ENCODE data around the gene STARD7.

STARD7 gene

GRCh38 chr2:96241900-96242611 lies 33.4 kb upstream of the STARD7 start:
- TF ChIP-seq ZFX (IDR thresholded peaks at IDR 0.05), result no peak
- TF ChIP-seq CTCF (conservative IDR thresholded peaks at IDR 0.05), result no peak
- no peak overlapping the region for H3K27ac ChIP-seq

GRCh38 chr2:96241227-96241626 lies 32.6 kb upstream of the STARD7 start:
- H3K27ac ChIP-seq, result no peak overlapping the region
- no peak for TF ChIP-seq CTCF (conservative IDR thresholded peaks at IDR 0.05)
- TF ChIP-seq ZFX (IDR thresholded peaks at IDR 0.05), result no peak

- TF ChIP-seq ZFX (IDR thresholded peaks at IDR 0.05), result no peak
- TF ChIP-seq CTCF (conservative IDR thresholded peaks at IDR 0.05), result no peak
- no peak overlapping the region for H3K27ac ChIP-seq
Observed at GRCh38 chr2:96240341-96241038, 31.9 kb upstream of the STARD7 start.

- TF ChIP-seq ZFX (IDR thresholded peaks at IDR 0.05) (no peak), CTCF (conservative IDR thresholded peaks at IDR 0.05) (no peak)
- H3K27ac ChIP-seq, result no peak overlapping the region
Observed at GRCh38 chr2:96239745-96240264, 31.2 kb upstream of the STARD7 start.

GRCh38 chr2:96239091-96239490 lies 30.5 kb upstream of the STARD7 start:
- H3K27ac ChIP-seq, result no peak overlapping the region
- TF ChIP-seq ZFX (IDR thresholded peaks at IDR 0.05) (no peak), CTCF (conservative IDR thresholded peaks at IDR 0.05) (no peak)

GRCh38 chr2:96238266-96238665 lies 29.6 kb upstream of the STARD7 start:
- H3K27ac ChIP-seq, result no peak overlapping the region
- TF ChIP-seq ZFX (IDR thresholded peaks at IDR 0.05), result no peak
- TF ChIP-seq CTCF (conservative IDR thresholded peaks at IDR 0.05), result no peak

GRCh38 chr2:96236882-96237281 lies 28.3 kb upstream of the STARD7 start:
- TF ChIP-seq ZFX (IDR thresholded peaks at IDR 0.05), result no peak
- no peak for TF ChIP-seq CTCF (conservative IDR thresholded peaks at IDR 0.05)
- no peak overlapping the region for H3K27ac ChIP-seq

All from C4-2B (cell line).